CD14-positive monocyte (primary cell): ENCODE measurements around the gene MICU2. TPM values are rescaled to one million over a fixed set of nuclear protein-coding genes. Genes with fewer than 3 reads are reported as not detected.

Experiments used
- DNase-seq, 3 donors: peaks; one replicate each; pipeline ENCODE4 v3.0.0-alpha.2; 2011 to 2022
- H2AFZ ChIP-seq: 2 replicates; pipeline ENCODE4 v1.6.0; 2012; ENCODE audit warnings: mild to moderate bottlenecking, low read depth, low read length, inconsistent platforms; ENCODE audit not compliant: insufficient read depth, poor library complexity, severe bottlenecking
- H3K27ac ChIP-seq, 2 donors: 1 replicate in 1 of 2; 2 replicates in 1 of 2; pipeline ENCODE4 v1.5.1; 2012 to 2013; ENCODE audit warnings: low read length in 2 of 2, control low read depth in 1 of 2, inconsistent platforms in 1 of 2, low read depth in 1 of 2, mild to moderate bottlenecking in 1 of 2
- H3K27me3 ChIP-seq, 2 donors: one replicate each; pipeline versions ENCODE4 v1.6.0 to v1.6.1; 2011 to 2013; ENCODE audit warnings: low read length in 2 of 2; ENCODE audit not compliant: control insufficient read depth in 2 of 2, insufficient read depth in 2 of 2
- H3K36me3 ChIP-seq, 2 donors: replicated peaks in 1 of 2; 1 replicate in 1 of 2; 2 replicates in 1 of 2; pipeline versions ENCODE4 v1.5.1 to v1.6.1; 2012 to 2013; ENCODE audit warnings: low read length in 2 of 2, control low read depth in 1 of 2, inconsistent platforms in 1 of 2, mild to moderate bottlenecking in 1 of 2; ENCODE audit not compliant: insufficient read depth in 2 of 2, control insufficient read depth in 1 of 2
- H3K4me1 ChIP-seq, 2 donors: 1 replicate in 1 of 2; 2 replicates in 1 of 2; pipeline versions ENCODE4 v1.5.1 to v1.6.1; 2012 to 2013; ENCODE audit warnings: low read length in 2 of 2, control low read depth in 1 of 2, inconsistent platforms in 1 of 2, mild to moderate bottlenecking in 1 of 2, moderate library complexity in 1 of 2; ENCODE audit not compliant: insufficient read depth in 2 of 2, control insufficient read depth in 1 of 2
- H3K4me2 ChIP-seq: replicated peaks from 2 replicates; pipeline ENCODE3; 2012; ENCODE audit warnings: low read length, moderate library complexity, mild to moderate bottlenecking; ENCODE audit not compliant: poor library complexity, severe bottlenecking; ENCODE audit errors: extremely low read depth
- H3K4me3 ChIP-seq, 3 experiments: fragments of 200-600 bp in 1 of 3; sonication (generic) in 1 of 3; replicated peaks in 1 of 3; 1 replicate in 2 of 3; 2 replicates in 1 of 3; pipeline ENCODE4 v1.5.1; 2011 to 2013; ENCODE audit warnings: low read length in 3 of 3, mild to moderate bottlenecking in 3 of 3, control low read depth in 2 of 3, low read depth in 2 of 3, inconsistent platforms in 1 of 3, moderate library complexity in 1 of 3
- H3K79me2 ChIP-seq: 2 replicates; pipeline ENCODE4 v1.6.0; 2012; ENCODE audit warnings: mild to moderate bottlenecking, control low read depth, inconsistent platforms, low read length, moderate library complexity; ENCODE audit not compliant: insufficient read depth
- H3K9ac ChIP-seq: 2 replicates; pipeline ENCODE4 v1.6.0; 2017; ENCODE audit warnings: low read length, mild to moderate bottlenecking; ENCODE audit not compliant: insufficient read depth, poor library complexity, severe bottlenecking
- H3K9me3 ChIP-seq, 2 donors: replicated peaks in 1 of 2; 1 replicate in 1 of 2; 2 replicates in 1 of 2; pipeline versions ENCODE4 v1.5.1 to v1.6.1; 2012 to 2013; ENCODE audit warnings: low read length in 2 of 2, control low read depth in 1 of 2; ENCODE audit not compliant: control insufficient read depth in 1 of 2, insufficient read depth in 1 of 2
- H4K20me1 ChIP-seq: 2 replicates; pipeline ENCODE4 v1.6.0; 2012; ENCODE audit warnings: mild to moderate bottlenecking, low read length, control low read depth, moderate library complexity; ENCODE audit not compliant: insufficient read depth
- H3K27ac Mint-ChIP-seq, 7 donors: one replicate each; pipeline ENCODE4 v1.8.0; 2020; ENCODE audit warnings: mild to moderate bottlenecking in 7 of 7, mixed read lengths in 7 of 7, moderate library complexity in 6 of 7, inconsistent platforms in 2 of 7
- H3K27me3 Mint-ChIP-seq, 3 donors: one replicate each; pipeline ENCODE4 v1.8.0; 2021 to 2022; ENCODE audit warnings: low read depth in 3 of 3, mild to moderate bottlenecking in 3 of 3, mixed read lengths in 3 of 3, moderate library complexity in 3 of 3, inconsistent platforms in 1 of 3
- H3K36me3 Mint-ChIP-seq, 2 donors: one replicate each; pipeline ENCODE4 v1.8.0; 2020; ENCODE audit warnings: mixed read lengths in 2 of 2, inconsistent platforms in 1 of 2, mild to moderate bottlenecking in 1 of 2
- H3K4me1 Mint-ChIP-seq: one replicate; pipeline ENCODE4 v1.8.0; 2020; ENCODE audit warnings: mild to moderate bottlenecking, mixed read lengths
- H3K4me3 Mint-ChIP-seq, 2 donors: one replicate each; pipeline ENCODE4 v1.8.0; 2020; ENCODE audit warnings: mild to moderate bottlenecking in 2 of 2, mixed read lengths in 2 of 2, moderate library complexity in 1 of 2
- H3K9me3 Mint-ChIP-seq, 7 donors: one replicate each; pipeline ENCODE4 v1.8.0; 2020 to 2022; ENCODE audit warnings: mixed read lengths in 7 of 7, mild to moderate bottlenecking in 6 of 7, moderate library complexity in 6 of 7, inconsistent platforms in 2 of 7
- CTCF ChIP-seq: fragments of 200-600 bp; IDR thresholded peaks from one replicate; pipeline ENCODE4 v1.8.0; 2022; ENCODE audit warnings: antibody characterized with exemption, mild to moderate bottlenecking
- WGBS: methylation state at CpG from one replicate; pipeline ENCODE4 v1.1.5; 2013; ENCODE audit warnings: missing lambda C conversion rate; ENCODE audit not compliant: insufficient coverage; 5-methylcytosine and 5-hydroxymethylcytosine counted together
- intact Hi-C, 2 donors: fragments of 100-400 bp; cut with micrococcal nuclease; formaldehyde crosslinking; loops; one replicate each; pipeline versions ENCODE4 v1.15.0 to v1.15.1; 2023
- polyA plus RNA-seq, 3 donors: library from polyadenylated mRNA; depleted of rRNA in 1 of 3; unstranded in 2 of 3; stranded (reverse) in 1 of 3; fragments of 300-500 nt in 2 of 3; fragments of >200 nt in 1 of 3; fragmentation: Illumina TruSeq in 2 of 3; gene quantifications; 1 replicate in 2 of 3; 2 replicates in 1 of 3; pipeline ENCODE4 v1.2.3, GENCODE V29; 2012 to 2021

MICU2 gene
- polyA plus RNA-seq, 3 donors = 21.5 to 32.1 (median 26.8) TPM

DNA sequence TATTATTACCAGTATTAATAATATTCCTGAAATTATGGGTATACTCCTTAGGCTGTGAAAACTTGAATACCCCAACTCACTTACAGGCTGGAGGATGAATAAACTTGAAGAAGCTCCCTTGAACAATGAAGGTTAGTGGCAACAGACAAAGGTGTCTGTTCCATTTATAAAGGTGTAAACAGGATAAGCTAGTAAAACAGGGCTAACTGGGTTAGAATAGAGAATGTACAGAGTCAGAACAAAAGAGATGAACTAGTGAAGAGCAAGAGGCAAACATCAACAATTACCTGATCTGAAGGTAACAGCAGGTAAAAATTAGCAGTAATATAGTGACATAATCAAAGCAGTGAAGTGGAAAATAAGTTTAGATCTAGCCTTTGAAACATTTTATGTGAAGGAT, 23.2 kb downstream of the MICU2 start:
- Histone ChIP-seq H3K27ac (no peak overlapping the region), H3K9me3 (peaks cover 12 to 13% of the 10 kb centered on the region in 2 donors), H2AFZ (no peak overlapping the region), H3K4me3 (no peak overlapping the region), H3K27me3 (no peaks in the 10 kb centered on the region), H3K9ac (no peak overlapping the region), H3K4me2 (no peak overlapping the region), H3K36me3 (peaks cover 0 to 14% of the 10 kb centered on the region in 2 donors), H3K4me1 (peaks cover 2 to 8% of the 10 kb centered on the region in 2 donors), H4K20me1 (peaks cover 85% of the 10 kb centered on the region), H3K79me2 (peaks cover 90% of the 10 kb centered on the region)
- Mint-ChIP-seq H3K36me3 (peaks cover 3 to 14% of the 10 kb centered on the region in 2 donors), H3K27me3 (no peaks in the 10 kb centered on the region), H3K27ac (no peak overlapping the region), H3K4me1 (peaks cover 23% of the 10 kb centered on the region), H3K9me3 (peaks cover 6 to 18% (median 14%) of the 10 kb centered on the region in 7 donors), H3K4me3 (no peak overlapping the region)
- no peak for TF ChIP-seq CTCF
- intact Hi-C loops = no loop called here
- no peak for DNase-seq

GRCh38 chr13:21579754-21580316, 24.1 kb downstream of the MICU2 start:
- H3K79me2 ChIP-seq = peaks cover 92% of the 10 kb centered on the region
- intact Hi-C loops = no loop called here

More at GRCh38 chr13:21579754-21580316, 24.1 kb downstream of the MICU2 start:
- TF ChIP-seq CTCF = no peak
- no peak overlapping the region for H3K9ac ChIP-seq
- H4K20me1 ChIP-seq = peaks cover 85% of the 10 kb centered on the region
- no peaks in the 10 kb centered on the region for H3K27me3 Mint-ChIP-seq
- H3K4me1 Mint-ChIP-seq = peaks cover 16% of the 10 kb centered on the region
- H3K27me3 ChIP-seq = no peaks in the 10 kb centered on the region
- WGBS = no CpG with 5 or more reads among the region's 3 CpGs
- H3K4me3 Mint-ChIP-seq = no peak overlapping the region
- peaks cover 8 to 14% of the 10 kb centered on the region in 2 donors for H3K36me3 Mint-ChIP-seq
- peaks cover 0 to 14% of the 10 kb centered on the region in 2 donors for H3K36me3 ChIP-seq
- peaks cover 12 to 13% of the 10 kb centered on the region in 2 donors for H3K9me3 ChIP-seq
- H3K27ac Mint-ChIP-seq = no peak overlapping the region
- H3K4me1 ChIP-seq = peaks cover 2 to 8% of the 10 kb centered on the region in 2 donors
- H2AFZ ChIP-seq = no peak overlapping the region
- H3K27ac ChIP-seq = peak overlapping the region in 1 of 2 donors; percentile 26
- H3K9me3 Mint-ChIP-seq = peaks cover 6 to 18% (median 14%) of the 10 kb centered on the region in 7 donors
- no peak for DNase-seq
- no peak overlapping the region for H3K4me3 ChIP-seq
- no peak overlapping the region for H3K4me2 ChIP-seq
